Esophagus muscularis mucosa (tissue), 4 donors: ENCODE measurements around the gene NRXN2. TPM values are rescaled to one million over a fixed set of nuclear protein-coding genes. Genes with fewer than 3 reads are reported as not detected.

Experiments
- DNase-seq: peaks from one replicate; pipeline ENCODE4 v3.0.0-alpha.2; 2017; ENCODE audit errors: extremely low spot score
- H3K27ac ChIP-seq, 4 donors: fragments of 200-600 bp; sonication (generic); replicated peaks in 1 of 4; 1 replicate in 3 of 4; 2 replicates in 1 of 4; pipeline ENCODE4 v1.5.1; 2016 to 2019; ENCODE audit warnings: mild to moderate bottlenecking in 1 of 4
- H3K27me3 ChIP-seq, 4 donors: fragments of 200-600 bp; sonication (generic); one replicate each; pipeline versions ENCODE4 v1.5.1 to v1.6.0; 2016 to 2019
- H3K36me3 ChIP-seq, 4 donors: fragments of 200-600 bp; sonication (generic); one replicate each; pipeline ENCODE4 v1.5.1; 2016 to 2019
- H3K4me1 ChIP-seq, 4 donors: fragments of 200-600 bp; sonication (generic); one replicate each; pipeline ENCODE4 v1.5.1; 2016 to 2019
- H3K4me3 ChIP-seq, 4 donors: fragments of 200-600 bp; sonication (generic); 1 replicate in 2 of 4; 2 replicates in 2 of 4; pipeline ENCODE4 v1.5.1; 2016 to 2019; ENCODE audit warnings: mild to moderate bottlenecking in 4 of 4, moderate library complexity in 1 of 4
- H3K9me3 ChIP-seq, 4 donors: fragments of 200-600 bp; sonication (generic); 1 replicate in 3 of 4; 2 replicates in 1 of 4; pipeline ENCODE4 v1.5.1; 2016 to 2019
- CTCF ChIP-seq, 3 experiments: fragments of 200-600 bp in 2 of 3; fragments of 450-650 bp in 1 of 3; sonication (generic) in 2 of 3; IDR thresholded peaks; one replicate each; pipeline ENCODE4 v1.5.1; 2017 to 2019; ENCODE audit warnings: antibody characterized with exemption in 3 of 3, mild to moderate bottlenecking in 2 of 3, moderate library complexity in 1 of 3
- EP300 ChIP-seq: sonication (generic); formaldehyde crosslinking; IDR thresholded peaks from one replicate; pipeline ENCODE4 v1.6.1; 2017; ENCODE audit warnings: antibody characterized with exemption
- POLR2A ChIP-seq: fragments of 450-650 bp; IDR thresholded peaks from one replicate; pipeline ENCODE4 v1.6.1; 2017; ENCODE audit warnings: antibody characterized with exemption, moderate library complexity, mild to moderate bottlenecking, low read depth
- POLR2AphosphoS5 ChIP-seq, 2 donors: sonication (generic); formaldehyde crosslinking; IDR thresholded peaks; one replicate each; pipeline ENCODE4 v1.6.1; 2017; ENCODE audit warnings: antibody characterized with exemption in 2 of 2
- WGBS: methylation state at CpG from one replicate; pipeline ENCODE4 v1.1.5; 2018; 5-methylcytosine and 5-hydroxymethylcytosine counted together
- intact Hi-C: fragments of 100-400 bp; cut with DNase I; formaldehyde crosslinking; loops from one replicate; pipeline ENCODE4 v1.15.1; 2023
- total RNA-seq, 4 donors: library from RNA; depleted of rRNA; stranded (reverse); fragments of >200 nt; gene quantifications; one replicate each; pipeline versions ENCODE4 v1.1.0 to v1.2.1, GENCODE V29; 2016

NRXN2 gene
- total RNA-seq, 4 donors from 2014 or later = 2.1 to 12.9 (median 4.3) TPM

- Histone ChIP-seq H3K27me3 (no peaks in the 10 kb centered on the region), H3K4me3 (no peak overlapping the region), H3K4me1 (peaks cover 0 to 8% (median 5%) of the 10 kb centered on the region in 4 donors), H3K27ac (no peak overlapping the region), H3K9me3 (no peaks in the 10 kb centered on the region), H3K36me3 (no peaks in the 10 kb centered on the region)
- intact Hi-C loops = no loop called here
- DNase-seq = no peak
- 92% methylated on average over 10 of the region's 19 CpGs for WGBS
- TF ChIP-seq CTCF (IDR thresholded peaks at IDR 0.05) (no peak), POLR2AphosphoS5 (IDR thresholded peaks at IDR 0.05) (no peak)
These were observed 62.3 kb downstream of the NRXN2 start for GRCh38 chr11:64660706-64661105.

GRCh38 chr11:64660205-64660604 lies 62.8 kb downstream of the NRXN2 start:
- H3K4me1 ChIP-seq = peaks cover 0 to 8% (median 5%) of the 10 kb centered on the region in 4 donors
- TF ChIP-seq POLR2A (no peak), CTCF (IDR thresholded peaks at IDR 0.05) (no peak), POLR2AphosphoS5 (IDR thresholded peaks at IDR 0.05) (no peak), EP300 (no peak)
- H3K27ac ChIP-seq = no peak overlapping the region
- DNase-seq = no peak
- no peaks in the 10 kb centered on the region for H3K9me3 ChIP-seq
- no peaks in the 10 kb centered on the region for H3K36me3 ChIP-seq
- intact Hi-C loops = no loop called here
- WGBS = 89% methylated on average over 9 of the region's 10 CpGs
- no peak overlapping the region for H3K4me3 ChIP-seq
- no peaks in the 10 kb centered on the region for H3K27me3 ChIP-seq

GRCh38 chr11:64659417-64660144 lies 63.4 kb downstream of the NRXN2 start:
- no peak for DNase-seq
- 86% methylated on average over 9 of the region's 9 CpGs for WGBS
- intact Hi-C loops = no loop called here
- H3K36me3 ChIP-seq = no peaks in the 10 kb centered on the region
- H3K4me1 ChIP-seq = peaks cover 0 to 8% (median 5%) of the 10 kb centered on the region in 4 donors
- H3K27me3 ChIP-seq = no peaks in the 10 kb centered on the region
- no peak overlapping the region for H3K27ac ChIP-seq
- TF ChIP-seq CTCF (IDR thresholded peaks at IDR 0.05) (no peak), POLR2AphosphoS5 (IDR thresholded peaks at IDR 0.05) (no peak), POLR2A (no peak), EP300 (no peak)
- no peak overlapping the region for H3K4me3 ChIP-seq
- H3K9me3 ChIP-seq = no peaks in the 10 kb centered on the region

- Histone ChIP-seq H3K36me3 (no peaks in the 10 kb centered on the region), H3K4me1 (peaks cover under 1 to 8% (median 6%) of the 10 kb centered on the region in 4 donors), H3K27me3 (peaks cover 0 to 9% (median 0%) of the 10 kb centered on the region in 4 donors), H3K4me3 (no peak overlapping the region), H3K9me3 (no peaks in the 10 kb centered on the region), H3K27ac (no peak overlapping the region)
- 90% methylated on average over 2 of the region's 2 CpGs for WGBS
- intact Hi-C loops = no loop called here
- no peak for DNase-seq
- TF ChIP-seq CTCF (IDR thresholded peaks at IDR 0.05) (no peak), EP300 (no peak), POLR2AphosphoS5 (IDR thresholded peaks at IDR 0.05) (no peak), POLR2A (no peak)
These were observed 64.7 kb downstream of the NRXN2 start for GRCh38 chr11:64658265-64658664.

- intact Hi-C loops = no loop called here
- 97% methylated on average over 6 of the region's 6 CpGs for WGBS
- TF ChIP-seq CTCF (IDR thresholded peaks at IDR 0.05) (no peak), EP300 (no peak), POLR2AphosphoS5 (IDR thresholded peaks at IDR 0.05) (no peak), POLR2A (no peak)
These were observed 66.1 kb downstream of the NRXN2 start for GRCh38 chr11:64656862-64657261.

More at GRCh38 chr11:64656862-64657261, 66.1 kb downstream of the NRXN2 start:
- Histone ChIP-seq H3K9me3 (no peaks in the 10 kb centered on the region), H3K4me3 (no peak overlapping the region), H3K4me1 (peaks cover 4 to 14% (median 10%) of the 10 kb centered on the region in 4 donors), H3K27me3 (peaks cover 0 to 12% (median 0%) of the 10 kb centered on the region in 4 donors), H3K36me3 (no peaks in the 10 kb centered on the region), H3K27ac (no peak overlapping the region)
- DNase-seq = no peak
